Kidney (tissue), 14 donors: ENCODE measurements around the gene LRBA. TPM values are rescaled to one million over a fixed set of nuclear protein-coding genes. Genes with fewer than 3 reads are reported as not detected.

ENCODE experiments used
- DNase-seq, 5 donors: peaks; one replicate each; pipeline ENCODE4 v3.0.0-alpha.2; 2013 to 2020
- FAIRE-seq: peaks from 2 replicates; lab custom pipeline; 2012; peaks lifted over from hg19 to GRCh38; lab: Jason Lieb, UNC
- H3K27ac ChIP-seq, 2 donors: one replicate each; pipeline ENCODE4 v1.7.0; 2013; ENCODE audit warnings: low read depth in 2 of 2, low read length in 2 of 2, inconsistent platforms in 1 of 2
- H3K27me3 ChIP-seq: one replicate; pipeline ENCODE4 v1.7.1; 2013; ENCODE audit warnings: low read length, inconsistent platforms; ENCODE audit not compliant: control insufficient read depth, insufficient read depth
- H3K36me3 ChIP-seq, 3 donors: one replicate each; pipeline versions ENCODE4 v1.7.0 to v1.7.1; 2013; ENCODE audit warnings: low read length in 3 of 3, control low read depth in 1 of 3, inconsistent platforms in 1 of 3; ENCODE audit not compliant: insufficient read depth in 3 of 3, control insufficient read depth in 2 of 3
- H3K4me1 ChIP-seq, 3 donors: one replicate each; pipeline versions ENCODE4 v1.7.0 to v1.7.1; 2013; ENCODE audit warnings: low read length in 3 of 3, inconsistent platforms in 1 of 3, low read depth in 1 of 3; ENCODE audit not compliant: control insufficient read depth in 2 of 3, insufficient read depth in 2 of 3
- H3K4me3 ChIP-seq, 3 donors: one replicate each; pipeline versions ENCODE4 v1.7.0 to v1.8.1; 2013; ENCODE audit warnings: low read length in 3 of 3, control low read depth in 1 of 3, inconsistent platforms in 1 of 3
- H3K9ac ChIP-seq, 3 donors: one replicate each; pipeline versions ENCODE4 v1.7.0 to v1.7.1; 2013; ENCODE audit warnings: low read length in 3 of 3, control low read depth in 1 of 3, inconsistent platforms in 1 of 3
- H3K9me3 ChIP-seq, 3 donors: one replicate each; pipeline versions ENCODE4 v1.7.0 to v1.7.1; 2013; ENCODE audit warnings: low read length in 3 of 3, control low read depth in 1 of 3, inconsistent platforms in 1 of 3; ENCODE audit not compliant: control insufficient read depth in 2 of 3, insufficient read depth in 1 of 3
- intact Hi-C: fragments of 100-400 bp; cut with DNase I; formaldehyde crosslinking; loops from one replicate; pipeline ENCODE4 v1.11.1; 2022
- polyA plus RNA-seq: library from polyadenylated mRNA; stranded (reverse); fragments of 350-450 nt; fragmentation: Illumina TruSeq; extraction: RNeasy Lipid Tissue Mini Kit (QIAGEN cat#74804); gene quantifications from one replicate; pipeline ENCODE4 v1.2.3, GENCODE V29; 2014; ENCODE audit warnings: low read depth, low replicate concordance; ENCODE audit not compliant: insufficient read depth
- total RNA-seq: library from RNA; stranded (reverse); fragmentation: NEBNext Ultra II Directional; extraction: Animal tissue kit (Norgen Biotek cat#: 25700); gene quantifications from one replicate; pipeline ENCODE4 v1.2.1, GENCODE V29; 2021
- TF ChIP-seq, protein P1 (sequence below): IDR thresholded peaks from 3 replicates; pipeline ENCODE4 v1.5.1; 2012; ENCODE audit warnings: mild to moderate bottlenecking, moderate library complexity, borderline replicate concordance; ENCODE audit not compliant: insufficient read depth; ENCODE audit errors: extremely low read depth
- donor health status: control.
- donor health status: control.
- donor health status: control.
- donor health status: control.
- donor health status: control.
- donor health status: DM: yes; HTN: yes; CAD: no.
- donor health status: Normal renal cell carcinoma (clear cell type).

LRBA gene
- total and polyA plus RNA-seq, 2 donors from 2014 or later = 20.3 to 76.7 TPM

DNA sequence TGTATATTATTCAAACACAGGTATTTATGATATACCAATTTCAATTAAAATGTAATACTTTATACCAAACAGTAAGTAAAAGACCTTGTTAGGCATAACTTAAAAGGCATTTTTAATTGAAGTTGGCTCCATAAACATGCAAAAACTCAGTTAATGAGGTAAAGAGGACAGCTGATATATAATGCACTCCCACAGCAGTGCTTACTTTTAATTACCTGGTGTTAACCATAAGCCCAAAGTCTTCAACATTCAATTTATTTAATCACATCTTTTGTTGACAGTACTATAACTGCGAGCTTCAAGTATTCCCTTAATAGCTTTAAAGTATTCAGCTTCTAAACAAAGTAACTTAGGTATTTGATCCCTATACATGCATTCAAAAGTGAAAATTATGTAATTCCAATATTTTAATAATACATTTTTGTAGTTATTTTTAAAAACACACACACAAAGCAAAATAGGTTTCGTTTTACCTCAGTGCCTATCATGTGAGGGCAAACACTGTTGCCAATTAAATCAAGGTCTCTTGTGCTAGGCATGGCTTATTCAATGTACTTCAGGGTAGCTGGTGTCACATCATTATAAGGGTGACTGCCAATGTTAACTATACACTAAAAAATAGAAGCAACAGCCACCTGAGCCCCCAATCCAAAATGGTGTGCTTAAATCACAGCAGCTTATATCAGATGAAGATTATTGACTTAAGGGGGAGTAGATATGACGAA lies 197.1 kb downstream of the LRBA start:
- intact Hi-C loops = no loop called here
- no peaks in the 10 kb centered on the region for H3K4me1 ChIP-seq

DNA sequence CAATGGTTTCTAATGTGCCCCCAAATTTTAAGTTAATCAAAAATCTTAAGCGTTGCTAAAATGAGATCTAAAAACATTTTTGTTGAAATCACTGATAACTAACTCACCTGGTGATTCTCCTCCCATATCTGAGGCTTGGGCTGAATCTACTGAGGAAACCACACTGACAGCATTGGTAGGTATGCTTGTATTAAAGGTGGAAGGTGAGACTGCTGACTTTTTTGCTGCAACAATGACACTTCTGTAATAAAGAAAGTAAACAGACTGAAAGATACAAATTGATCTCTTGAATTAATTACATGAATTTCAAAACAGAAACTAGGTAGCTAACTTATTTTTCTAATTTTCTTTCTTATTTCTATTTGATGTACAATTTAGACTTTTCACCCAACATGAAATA lies 198.1 kb downstream of the LRBA start:
- Histone ChIP-seq H3K27me3 (no peaks in the 10 kb centered on the region), H3K36me3 (no peaks in the 10 kb centered on the region), H3K9me3 (no peaks in the 10 kb centered on the region), H3K4me3 (no peak overlapping the region), H3K27ac (no peak overlapping the region), H3K4me1 (no peaks in the 10 kb centered on the region), H3K9ac (no peak overlapping the region)
- TF ChIP-seq, protein P1, sequence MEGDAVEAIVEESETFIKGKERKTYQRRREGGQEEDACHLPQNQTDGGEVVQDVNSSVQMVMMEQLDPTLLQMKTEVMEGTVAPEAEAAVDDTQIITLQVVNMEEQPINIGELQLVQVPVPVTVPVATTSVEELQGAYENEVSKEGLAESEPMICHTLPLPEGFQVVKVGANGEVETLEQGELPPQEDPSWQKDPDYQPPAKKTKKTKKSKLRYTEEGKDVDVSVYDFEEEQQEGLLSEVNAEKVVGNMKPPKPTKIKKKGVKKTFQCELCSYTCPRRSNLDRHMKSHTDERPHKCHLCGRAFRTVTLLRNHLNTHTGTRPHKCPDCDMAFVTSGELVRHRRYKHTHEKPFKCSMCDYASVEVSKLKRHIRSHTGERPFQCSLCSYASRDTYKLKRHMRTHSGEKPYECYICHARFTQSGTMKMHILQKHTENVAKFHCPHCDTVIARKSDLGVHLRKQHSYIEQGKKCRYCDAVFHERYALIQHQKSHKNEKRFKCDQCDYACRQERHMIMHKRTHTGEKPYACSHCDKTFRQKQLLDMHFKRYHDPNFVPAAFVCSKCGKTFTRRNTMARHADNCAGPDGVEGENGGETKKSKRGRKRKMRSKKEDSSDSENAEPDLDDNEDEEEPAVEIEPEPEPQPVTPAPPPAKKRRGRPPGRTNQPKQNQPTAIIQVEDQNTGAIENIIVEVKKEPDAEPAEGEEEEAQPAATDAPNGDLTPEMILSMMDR = no peak
- intact Hi-C loops = no loop called here
- FAIRE-seq = no peak
- DNase-seq = no peak

More for the DNA sequence above, 197.1 kb downstream of the LRBA start:
- Histone ChIP-seq H3K4me3 (no peak overlapping the region), H3K27me3 (no peaks in the 10 kb centered on the region), H3K36me3 (no peaks in the 10 kb centered on the region), H3K27ac (no peak overlapping the region), H3K9me3 (no peaks in the 10 kb centered on the region), H3K9ac (no peak overlapping the region)
- DNase-seq (peak in 1 of 5 donors; percentile 4), FAIRE-seq (no peak)
- TF ChIP-seq, protein P1 = no peak

DNA sequence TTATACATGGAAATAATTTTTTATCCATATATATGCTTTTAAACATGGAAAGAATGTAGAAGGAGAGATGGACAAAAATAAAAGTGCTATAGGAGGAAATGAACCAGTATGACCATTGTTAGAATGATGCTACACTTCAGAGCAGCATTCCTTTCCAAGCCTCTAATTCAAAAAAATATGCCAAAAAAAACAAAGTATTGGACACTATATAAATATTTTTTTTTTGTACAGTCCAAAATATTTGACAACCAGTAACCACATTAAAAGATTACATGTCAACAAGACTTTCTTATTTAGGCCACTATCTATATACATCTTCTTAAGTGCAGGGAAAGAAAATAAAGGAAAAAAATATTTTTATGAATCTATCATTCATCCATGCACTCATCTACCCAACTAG lies 198.6 kb downstream of the LRBA start:
- no peaks in the 10 kb centered on the region for H3K36me3 ChIP-seq
- intact Hi-C loops = no loop called here
- peak in 1 of 5 donors; percentile 3 for DNase-seq
- TF ChIP-seq, protein P1 = no peak
- H3K27ac ChIP-seq = no peak overlapping the region
- H3K9me3 ChIP-seq = no peaks in the 10 kb centered on the region
- no peak overlapping the region for H3K9ac ChIP-seq
- H3K4me3 ChIP-seq = no peak overlapping the region
- H3K27me3 ChIP-seq = no peaks in the 10 kb centered on the region
- FAIRE-seq = no peak
- no peaks in the 10 kb centered on the region for H3K4me1 ChIP-seq
